NCI-H774 (cell line): ENCODE results near the gene CEMIP.
"Not testable (repeated sequence)": the region's sequence is repeated elsewhere in the genome, so short reads cannot be mapped to it uniquely, and the experiment has no call there.

ENCODE experiments used
- DNase-seq: peaks from one replicate; lab custom pipeline; 2025; lab: John Stamatoyannopoulos, UW

CEMIP gene

GRCh38 chr15:80955571-80956452 lies 176.6 kb downstream of the CEMIP start:
- not testable (repeated sequence) for DNase-seq

GRCh38 chr15:80957556-80957955 lies 178.4 kb downstream of the CEMIP start:
- DNase-seq, result no peak

GRCh38 chr15:80957976-80958375 lies 178.8 kb downstream of the CEMIP start:
- DNase-seq, result no peak

- DNase-seq, result no peak
Measured at GRCh38 chr15:80958818-80959495, 179.8 kb downstream of the CEMIP start.

GRCh38 chr15:80965454-80965853 lies 186.3 kb downstream of the CEMIP start:
- not testable (repeated sequence) for DNase-seq

GRCh38 chr15:80966431-80967197 lies 187.4 kb downstream of the CEMIP start:
- no peak for DNase-seq

- DNase-seq, result no peak
Measured at GRCh38 chr15:80967451-80967850, 188.3 kb downstream of the CEMIP start.

- DNase-seq, result no peak
Measured at GRCh38 chr15:80967991-80968510, 188.9 kb downstream of the CEMIP start.

- DNase-seq, result no peak
Measured at GRCh38 chr15:80969316-80969715, 190.1 kb downstream of the CEMIP start.

- peak; percentile 21 for DNase-seq
Measured at GRCh38 chr15:80970018-80970657, 191.0 kb downstream of the CEMIP start.

- no peak for DNase-seq
Measured at GRCh38 chr15:80970658-80971057, 191.5 kb downstream of the CEMIP start.

- no peak for DNase-seq
Measured at GRCh38 chr15:80971143-80971542, 192.0 kb downstream of the CEMIP start.

GRCh38 chr15:80972276-80972675 lies 193.1 kb downstream of the CEMIP start:
- no peak for DNase-seq

- DNase-seq, result no peak
Measured at GRCh38 chr15:80974914-80975313, 195.7 kb downstream of the CEMIP start.

GRCh38 chr15:80976851-80977250 lies 197.7 kb downstream of the CEMIP start:
- DNase-seq, result no peak

- peak; percentile 66 for DNase-seq
Measured at GRCh38 chr15:80977627-80978036, 198.5 kb downstream of the CEMIP start.

GRCh38 chr15:80978685-80979329 lies 199.6 kb downstream of the CEMIP start:
- peak; percentile 4 for DNase-seq

GRCh38 chr15:80979538-80980200 lies 200.5 kb downstream of the CEMIP start:
- no peak for DNase-seq

GRCh38 chr15:80982205-80982604 lies 203.0 kb downstream of the CEMIP start:
- DNase-seq, result no peak

GRCh38 chr15:80982839-80983238 lies 203.7 kb downstream of the CEMIP start:
- no peak for DNase-seq

GRCh38 chr15:80984856-80985255 lies 205.7 kb downstream of the CEMIP start:
- DNase-seq, result no peak
